OCI-LY3 (cell line): Measurements from ENCODE around the gene ERG.

ENCODE experiments used
- H2AFZ ChIP-seq: fragments of 200-600, 300-600 bp; shearing (Covaris generic); 2 replicates; pipeline ENCODE4 v1.6.0; 2014; ENCODE audit warnings: antibody characterized with exemption, low read depth, low read length
- H3K27ac ChIP-seq: fragments of 200-600, 300-600 bp; sonication (generic); 2 replicates; pipeline ENCODE4 v1.5.1; 2014; ENCODE audit warnings: mild to moderate bottlenecking, low read length, moderate library complexity, mixed read lengths
- H3K27me3 ChIP-seq: fragments of 200-600, 300-600 bp; sonication (generic); 2 replicates; pipeline ENCODE4 v1.6.1; 2014; ENCODE audit warnings: low read depth, low read length, mixed read lengths
- H3K36me3 ChIP-seq: fragments of 200-600, 300-600 bp; sonication (generic); replicated peaks from 2 replicates; pipeline ENCODE3; 2014; ENCODE audit warnings: low read depth, low read length, mixed read lengths
- H3K4me1 ChIP-seq: fragments of 300-600, 200-600 bp; sonication (generic); 2 replicates; pipeline ENCODE4 v1.6.1; 2014; ENCODE audit warnings: low read length, mixed read lengths
- H3K4me2 ChIP-seq: fragments of 200-600, 300-600 bp; sonication (generic); 2 replicates; pipeline ENCODE4 v1.6.1; 2014; ENCODE audit warnings: low read length, mixed read lengths
- H3K4me3 ChIP-seq: fragments of 300-600, 200-600 bp; sonication (generic); 2 replicates; pipeline ENCODE4 v1.5.1; 2014; ENCODE audit warnings: antibody characterized with exemption, mild to moderate bottlenecking, low read length, moderate library complexity
- H3K79me2 ChIP-seq: fragments of 300-600, 200-600 bp; shearing (Covaris generic); 2 replicates; pipeline ENCODE4 v1.6.1; 2014; ENCODE audit warnings: mild to moderate bottlenecking, low read length, mixed read lengths
- H3K9ac ChIP-seq: fragments of 300-600, 200-600 bp; shearing (Covaris generic); 2 replicates; pipeline ENCODE4 v1.6.0; 2014; ENCODE audit warnings: mild to moderate bottlenecking, low read length, moderate library complexity
- H3K9me3 ChIP-seq: fragments of 200-600, 300-600 bp; shearing (Covaris generic); 2 replicates; pipeline ENCODE4 v1.6.1; 2014; ENCODE audit warnings: low read length, mixed read lengths; ENCODE audit not compliant: insufficient read depth
- H4K20me1 ChIP-seq: fragments of 200-600, 300-600 bp; sonication (generic); 2 replicates; pipeline ENCODE4 v1.6.1; 2016; ENCODE audit warnings: low read length, mixed read lengths; ENCODE audit not compliant: insufficient read depth
- EZH2phosphoT487 ChIP-seq: fragments of 200-600 bp; shearing (Covaris generic); IDR thresholded peaks from 2 replicates; pipeline ENCODE4 v1.6.1; 2018; ENCODE audit warnings: antibody characterized with exemption, mixed run types, low read depth
- TF ChIP-seq, protein P1 (sequence below): fragments of 200-600, 300-600 bp; sonication (generic); IDR thresholded peaks from 2 replicates; pipeline ENCODE4 v1.5.1; 2014; ENCODE audit warnings: antibody characterized with exemption, low read length, low read depth

Gene ERG

GRCh38 chr21:38488640-38489270 lies 9.5 kb downstream of the ERG start:
- no peak for TF ChIP-seq EZH2phosphoT487
- TF ChIP-seq, protein P1, sequence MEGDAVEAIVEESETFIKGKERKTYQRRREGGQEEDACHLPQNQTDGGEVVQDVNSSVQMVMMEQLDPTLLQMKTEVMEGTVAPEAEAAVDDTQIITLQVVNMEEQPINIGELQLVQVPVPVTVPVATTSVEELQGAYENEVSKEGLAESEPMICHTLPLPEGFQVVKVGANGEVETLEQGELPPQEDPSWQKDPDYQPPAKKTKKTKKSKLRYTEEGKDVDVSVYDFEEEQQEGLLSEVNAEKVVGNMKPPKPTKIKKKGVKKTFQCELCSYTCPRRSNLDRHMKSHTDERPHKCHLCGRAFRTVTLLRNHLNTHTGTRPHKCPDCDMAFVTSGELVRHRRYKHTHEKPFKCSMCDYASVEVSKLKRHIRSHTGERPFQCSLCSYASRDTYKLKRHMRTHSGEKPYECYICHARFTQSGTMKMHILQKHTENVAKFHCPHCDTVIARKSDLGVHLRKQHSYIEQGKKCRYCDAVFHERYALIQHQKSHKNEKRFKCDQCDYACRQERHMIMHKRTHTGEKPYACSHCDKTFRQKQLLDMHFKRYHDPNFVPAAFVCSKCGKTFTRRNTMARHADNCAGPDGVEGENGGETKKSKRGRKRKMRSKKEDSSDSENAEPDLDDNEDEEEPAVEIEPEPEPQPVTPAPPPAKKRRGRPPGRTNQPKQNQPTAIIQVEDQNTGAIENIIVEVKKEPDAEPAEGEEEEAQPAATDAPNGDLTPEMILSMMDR, result no peak
- peaks cover 4% of the 10 kb centered on the region; the same call in 1 of the 2 replicates for H3K4me1 ChIP-seq
- H3K36me3 ChIP-seq, result no peaks in the 10 kb centered on the region
- H3K9ac ChIP-seq, result no peak overlapping the region
- no peaks in the 10 kb centered on the region for H3K79me2 ChIP-seq
- no peak overlapping the region for H3K4me2 ChIP-seq
- no peaks in the 10 kb centered on the region for H4K20me1 ChIP-seq
- no peak overlapping the region for H2AFZ ChIP-seq
- no peak overlapping the region for H3K4me3 ChIP-seq
- peaks cover 4% of the 10 kb centered on the region; the same call in 1 of the 2 replicates for H3K27me3 ChIP-seq
- H3K27ac ChIP-seq, result no peak overlapping the region
- H3K9me3 ChIP-seq, result no peaks in the 10 kb centered on the region

DNA sequence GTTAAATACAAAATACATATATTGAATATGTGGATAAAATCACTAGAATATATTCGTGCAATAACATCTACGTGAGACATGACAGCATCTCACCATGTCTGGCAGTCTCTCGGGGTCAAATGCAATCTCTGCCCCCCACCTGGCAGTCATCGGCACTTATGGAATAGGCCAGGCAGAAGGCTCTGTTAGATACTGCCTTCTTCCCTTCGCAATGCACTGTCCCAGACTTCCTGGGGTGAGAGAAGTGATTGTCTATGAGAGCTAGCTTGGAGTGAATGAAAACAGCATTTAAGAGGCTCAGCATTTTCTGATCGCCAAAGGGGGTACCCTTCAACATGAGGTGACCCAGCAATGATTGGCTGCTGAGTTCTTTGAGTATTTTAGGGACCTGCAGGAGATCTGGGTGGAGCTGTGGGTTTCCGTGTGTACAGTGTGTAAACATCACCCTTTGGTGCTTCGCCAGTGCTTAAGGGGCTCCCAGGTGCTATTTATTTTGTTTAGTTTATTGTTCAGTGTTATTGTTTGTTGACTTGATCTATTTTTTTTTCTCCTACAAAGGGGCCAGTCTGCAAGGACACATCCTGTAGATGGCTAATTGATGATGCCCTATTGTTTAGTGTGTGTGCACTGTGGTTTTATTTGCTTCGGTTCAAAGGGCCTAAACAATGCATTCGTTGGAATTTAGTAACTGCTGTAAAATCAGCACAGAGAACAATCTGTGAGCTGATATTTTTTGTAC lies 10.2 kb downstream of the ERG start:
- Histone ChIP-seq H3K79me2 (no peaks in the 10 kb centered on the region), H2AFZ (no peak overlapping the region), H3K9ac (no peak overlapping the region), H3K27me3 (peaks cover 4% of the 10 kb centered on the region; the same call in 1 of the 2 replicates), H3K4me1 (peaks cover 4% of the 10 kb centered on the region; the same call in 1 of the 2 replicates), H3K9me3 (no peaks in the 10 kb centered on the region), H3K4me3 (no peak overlapping the region), H3K4me2 (no peak overlapping the region), H3K36me3 (no peaks in the 10 kb centered on the region), H4K20me1 (no peaks in the 10 kb centered on the region), H3K27ac (no peak overlapping the region)
- TF ChIP-seq, protein P1, result no peak
- TF ChIP-seq EZH2phosphoT487, result no peak

- no peak for TF ChIP-seq EZH2phosphoT487
- TF ChIP-seq, protein P1, result no peak
- Histone ChIP-seq H3K4me2 (no peak overlapping the region), H2AFZ (no peak overlapping the region), H3K79me2 (no peaks in the 10 kb centered on the region), H4K20me1 (no peaks in the 10 kb centered on the region), H3K4me3 (no peak overlapping the region), H3K9me3 (no peaks in the 10 kb centered on the region), H3K27me3 (peaks cover 4% of the 10 kb centered on the region; the same call in 1 of the 2 replicates), H3K4me1 (peaks cover 4% of the 10 kb centered on the region; the same call in 1 of the 2 replicates), H3K9ac (no peak overlapping the region), H3K27ac (no peak overlapping the region), H3K36me3 (no peaks in the 10 kb centered on the region)
These were observed 11.6 kb downstream of the ERG start for GRCh38 chr21:38486706-38487105.

DNA sequence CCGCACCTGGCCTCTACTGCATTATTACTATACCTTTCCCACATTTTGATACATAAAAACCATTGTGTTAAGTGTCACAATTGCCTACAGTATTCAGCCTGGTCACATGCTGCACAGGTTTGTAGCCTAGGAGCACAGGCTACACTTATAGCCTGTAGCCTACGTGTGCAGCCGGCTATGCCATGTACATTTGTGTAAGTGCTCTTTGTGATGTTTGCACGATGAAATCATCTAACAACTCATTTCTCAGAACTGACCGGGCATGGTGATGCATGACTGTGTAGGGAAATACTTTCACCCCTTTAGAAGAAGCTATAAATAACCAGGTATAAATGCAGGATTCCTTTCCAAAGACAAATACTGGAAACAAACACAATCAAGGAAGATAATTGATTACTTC lies 12.1 kb downstream of the ERG start:
- Histone ChIP-seq H3K4me3 (no peak overlapping the region), H3K9me3 (no peaks in the 10 kb centered on the region), H3K9ac (no peak overlapping the region), H3K27me3 (no peaks in the 10 kb centered on the region), H4K20me1 (no peaks in the 10 kb centered on the region), H3K4me2 (no peak overlapping the region), H3K4me1 (peaks cover 4% of the 10 kb centered on the region; the same call in 1 of the 2 replicates), H3K36me3 (no peaks in the 10 kb centered on the region), H2AFZ (no peak overlapping the region), H3K79me2 (no peaks in the 10 kb centered on the region), H3K27ac (no peak overlapping the region)
- TF ChIP-seq EZH2phosphoT487, result no peak
- TF ChIP-seq, protein P1, result no peak
